ENCODE data around the gene CNTN5.
"Not testable (repeated sequence)": the region's sequence is repeated elsewhere in the genome, so short reads cannot be mapped to it uniquely, and the experiment has no call there.

Gene CNTN5

GRCh38 chr11:100224541-100225034 lies 1203.8 kb downstream of the CNTN5 start:
- no peak for DNase-seq (ENCODE audit: low read depth)

- no peak for DNase-seq (ENCODE audit: low read depth)
Observed at GRCh38 chr11:100229086-100229485, 1208.3 kb downstream of the CNTN5 start.

- DNase-seq (ENCODE audit: low read depth) = no peak
Observed at GRCh38 chr11:100232006-100232405, 1211.3 kb downstream of the CNTN5 start.

- no peak for DNase-seq (ENCODE audit: low read depth)
Observed at GRCh38 chr11:100235085-100235484, 1214.3 kb downstream of the CNTN5 start.

GRCh38 chr11:100240025-100240539 lies 1219.3 kb downstream of the CNTN5 start:
- no peak for DNase-seq (ENCODE audit: low read depth)

- DNase-seq (ENCODE audit: low read depth) = no peak
Observed at GRCh38 chr11:100247704-100248103, 1227.0 kb downstream of the CNTN5 start.

- DNase-seq (ENCODE audit: low read depth) = not testable (repeated sequence)
Observed at GRCh38 chr11:100257238-100257803, 1236.6 kb downstream of the CNTN5 start.

GRCh38 chr11:100269516-100269915 lies 1248.8 kb downstream of the CNTN5 start:
- DNase-seq (ENCODE audit: low read depth) = no peak

- DNase-seq (ENCODE audit: low read depth) = no peak
Observed at GRCh38 chr11:100273066-100273815, 1252.5 kb downstream of the CNTN5 start.

GRCh38 chr11:100274466-100274865 lies 1253.7 kb downstream of the CNTN5 start:
- not testable (repeated sequence) for DNase-seq (ENCODE audit: low read depth)

- no peak for DNase-seq (ENCODE audit: low read depth)
Observed at GRCh38 chr11:100294748-100295147, 1274.0 kb downstream of the CNTN5 start.

- no peak for DNase-seq (ENCODE audit: low read depth)
Observed at GRCh38 chr11:100296051-100296679, 1275.4 kb downstream of the CNTN5 start.

- no peak for DNase-seq (ENCODE audit: low read depth)
Observed at GRCh38 chr11:100297516-100297915, 1276.8 kb downstream of the CNTN5 start.

- no peak for DNase-seq (ENCODE audit: low read depth)
Observed at GRCh38 chr11:100302824-100303223, 1282.1 kb downstream of the CNTN5 start.

GRCh38 chr11:100303897-100304296 lies 1283.1 kb downstream of the CNTN5 start:
- no peak for DNase-seq (ENCODE audit: low read depth)

GRCh38 chr11:100308202-100308601 lies 1287.5 kb downstream of the CNTN5 start:
- no peak for DNase-seq (ENCODE audit: low read depth)

- no peak for DNase-seq (ENCODE audit: low read depth)
Observed at GRCh38 chr11:100315946-100316345, 1295.2 kb downstream of the CNTN5 start.

- no peak for DNase-seq (ENCODE audit: low read depth)
Observed at GRCh38 chr11:100316952-100317351, 1296.2 kb downstream of the CNTN5 start.

- DNase-seq (ENCODE audit: low read depth) = no peak
Observed at GRCh38 chr11:100319691-100320090, 1298.9 kb downstream of the CNTN5 start.

- no peak for DNase-seq (ENCODE audit: low read depth)
Observed at GRCh38 chr11:100328626-100329340, 1308.0 kb downstream of the CNTN5 start.

GRCh38 chr11:100329352-100329751 lies 1308.6 kb downstream of the CNTN5 start:
- no peak for DNase-seq (ENCODE audit: low read depth)

GRCh38 chr11:100336873-100337272 lies 1316.1 kb downstream of the CNTN5 start:
- DNase-seq (ENCODE audit: low read depth) = no peak
